Body of pancreas (tissue), 4 donors: Measurements from ENCODE around the gene ATP6V1A. TPM values are rescaled to one million over a fixed set of nuclear protein-coding genes. Genes with fewer than 3 reads are reported as not detected.
A peak's percentile ranks its signal among the peaks of the same experiment; 100 is the strongest.

Experiments
- ATAC-seq: fragments of 150-250 bp; one replicate; pipeline ENCODE4 v1.9.1; 2016
- DNase-seq, 4 donors: peaks; one replicate each; pipeline ENCODE4 v3.0.0-alpha.2; 2019
- H3K27ac ChIP-seq, 4 donors: fragments of 200-600 bp; sonication (generic); 1 replicate in 3 of 4; 2 replicates in 1 of 4; pipeline versions ENCODE4 v1.5.1 to v1.6.1; 2016 to 2019; ENCODE audit warnings: mild to moderate bottlenecking in 1 of 4, mixed read lengths in 1 of 4, moderate library complexity in 1 of 4
- H3K27me3 ChIP-seq, 2 donors: fragments of 200-600 bp; sonication (generic); one replicate each; pipeline ENCODE4 v1.6.0; 2016; ENCODE audit warnings: mild to moderate bottlenecking in 1 of 2
- H3K36me3 ChIP-seq, 2 donors: fragments of 200-600 bp; sonication (generic); replicated peaks in 1 of 2; 2 replicates each; pipeline ENCODE4 v1.5.1; 2016; ENCODE audit warnings: low read depth in 2 of 2; ENCODE audit not compliant: insufficient read depth in 1 of 2
- H3K4me1 ChIP-seq: fragments of 200-600 bp; sonication (generic); one replicate; pipeline ENCODE4 v1.6.0; 2016
- H3K4me3 ChIP-seq, 2 donors: fragments of 200-600 bp; sonication (generic); 1 replicate in 1 of 2; 2 replicates in 1 of 2; pipeline ENCODE4 v1.5.1; 2016 to 2019
- H3K9me3 ChIP-seq, 3 donors: fragments of 200-600 bp; sonication (generic); 1 replicate in 2 of 3; 2 replicates in 1 of 3; pipeline ENCODE4 v1.5.1; 2016
- POLR2A ChIP-seq, 3 donors: fragments of 450-650 bp; IDR thresholded peaks; one replicate each; pipeline ENCODE4 v1.6.1; 2016; ENCODE audit warnings: antibody characterized with exemption in 3 of 3, mild to moderate bottlenecking in 2 of 3
- WGBS, 2 donors: methylation state at CpG; one replicate each; pipeline ENCODE4 v1.1.5; 2017; 5-methylcytosine and 5-hydroxymethylcytosine counted together
- intact Hi-C: fragments of 100-400 bp; cut with DNase I; formaldehyde crosslinking; loops from one replicate; pipeline ENCODE4 v1.15.1; 2023
- total RNA-seq, 2 donors: library from RNA; depleted of rRNA; stranded (reverse); fragments of >200 nt; gene quantifications; one replicate each; pipeline ENCODE4 v1.1.0, GENCODE V29; 2016
- TF ChIP-seq, protein P1 (sequence below), 7 experiments: fragments of 450-650 bp in 4 of 7; fragments of 200-600 bp in 3 of 7; sonication (generic) in 3 of 7; IDR thresholded peaks; one replicate each; pipeline ENCODE4 v1.5.1; 2016 to 2019; ENCODE audit warnings: antibody characterized with exemption in 7 of 7

ATP6V1A gene
- total RNA-seq, 2 donors from 2014 or later = 25.4 to 31.3 TPM

DNA sequence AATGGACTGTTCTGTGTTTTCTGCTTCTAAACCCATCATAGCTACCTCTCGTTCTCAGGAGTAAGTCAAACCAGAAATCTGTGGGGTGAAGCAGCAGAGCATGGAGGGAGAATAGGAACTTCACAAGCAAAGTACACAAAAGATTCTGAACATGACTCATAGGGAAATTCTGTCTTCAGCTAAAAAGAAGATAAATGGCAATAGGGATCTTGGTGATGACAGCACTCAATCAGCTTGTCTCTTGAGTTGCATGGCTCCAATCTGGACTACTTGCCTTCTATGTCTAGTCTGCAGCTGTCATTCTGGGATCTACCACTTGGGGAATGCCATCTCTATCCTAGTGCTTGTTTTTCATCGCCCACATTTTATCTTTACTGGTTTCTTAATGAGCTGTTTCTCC, 78.3 kb downstream of the ATP6V1A start:
- 63 to 76% methylated on average over 2 of the region's 2 CpGs for WGBS, 2 donors
- Histone ChIP-seq H3K27ac (no peak overlapping the region), H3K27me3 (no peaks in the 10 kb centered on the region), H3K4me1 (no peaks in the 10 kb centered on the region), H3K36me3 (no peaks in the 10 kb centered on the region), H3K9me3 (no peaks in the 10 kb centered on the region), H3K4me3 (no peak overlapping the region)
- intact Hi-C loops = no loop called here
- TF ChIP-seq, protein P1, sequence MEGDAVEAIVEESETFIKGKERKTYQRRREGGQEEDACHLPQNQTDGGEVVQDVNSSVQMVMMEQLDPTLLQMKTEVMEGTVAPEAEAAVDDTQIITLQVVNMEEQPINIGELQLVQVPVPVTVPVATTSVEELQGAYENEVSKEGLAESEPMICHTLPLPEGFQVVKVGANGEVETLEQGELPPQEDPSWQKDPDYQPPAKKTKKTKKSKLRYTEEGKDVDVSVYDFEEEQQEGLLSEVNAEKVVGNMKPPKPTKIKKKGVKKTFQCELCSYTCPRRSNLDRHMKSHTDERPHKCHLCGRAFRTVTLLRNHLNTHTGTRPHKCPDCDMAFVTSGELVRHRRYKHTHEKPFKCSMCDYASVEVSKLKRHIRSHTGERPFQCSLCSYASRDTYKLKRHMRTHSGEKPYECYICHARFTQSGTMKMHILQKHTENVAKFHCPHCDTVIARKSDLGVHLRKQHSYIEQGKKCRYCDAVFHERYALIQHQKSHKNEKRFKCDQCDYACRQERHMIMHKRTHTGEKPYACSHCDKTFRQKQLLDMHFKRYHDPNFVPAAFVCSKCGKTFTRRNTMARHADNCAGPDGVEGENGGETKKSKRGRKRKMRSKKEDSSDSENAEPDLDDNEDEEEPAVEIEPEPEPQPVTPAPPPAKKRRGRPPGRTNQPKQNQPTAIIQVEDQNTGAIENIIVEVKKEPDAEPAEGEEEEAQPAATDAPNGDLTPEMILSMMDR (IDR thresholded peaks at IDR 0.05) = no peak
- no peak for TF ChIP-seq POLR2A (IDR thresholded peaks at IDR 0.05)
- no peak for DNase-seq
- ATAC-seq = no peak

DNA sequence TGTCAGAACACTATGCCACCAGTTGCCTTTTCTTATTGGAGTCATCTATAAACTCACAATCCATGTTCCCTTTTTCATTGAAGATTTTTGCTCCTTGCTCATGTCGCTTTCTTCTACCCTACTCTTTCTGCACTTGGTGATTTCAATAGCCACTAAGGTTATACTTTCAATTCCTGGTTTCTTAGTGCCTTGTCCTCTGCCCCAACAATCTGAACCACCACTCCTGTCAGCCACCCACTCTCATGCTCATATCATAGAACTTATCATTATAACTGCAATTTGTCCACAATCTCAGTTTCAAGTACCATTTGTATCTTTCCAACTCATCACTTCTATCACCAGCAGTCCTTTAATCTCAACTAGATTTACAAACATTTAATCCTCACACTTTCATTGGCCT, 81.8 kb downstream of the ATP6V1A start:
- H3K9me3 ChIP-seq = no peaks in the 10 kb centered on the region
- H3K36me3 ChIP-seq = no peaks in the 10 kb centered on the region
- intact Hi-C loops = no loop called here
- H3K4me3 ChIP-seq = no peak overlapping the region
- H3K27me3 ChIP-seq = no peaks in the 10 kb centered on the region
- 69 to 89% methylated on average over 1 of the region's 1 CpG for WGBS, 2 donors
- no peak overlapping the region for H3K27ac ChIP-seq
- DNase-seq = no peak
- no peak for ATAC-seq
- peaks cover 4% of the 10 kb centered on the region for H3K4me1 ChIP-seq
- TF ChIP-seq, protein P1 (IDR thresholded peaks at IDR 0.05) = no peak
- no peak for TF ChIP-seq POLR2A (IDR thresholded peaks at IDR 0.05)

DNA sequence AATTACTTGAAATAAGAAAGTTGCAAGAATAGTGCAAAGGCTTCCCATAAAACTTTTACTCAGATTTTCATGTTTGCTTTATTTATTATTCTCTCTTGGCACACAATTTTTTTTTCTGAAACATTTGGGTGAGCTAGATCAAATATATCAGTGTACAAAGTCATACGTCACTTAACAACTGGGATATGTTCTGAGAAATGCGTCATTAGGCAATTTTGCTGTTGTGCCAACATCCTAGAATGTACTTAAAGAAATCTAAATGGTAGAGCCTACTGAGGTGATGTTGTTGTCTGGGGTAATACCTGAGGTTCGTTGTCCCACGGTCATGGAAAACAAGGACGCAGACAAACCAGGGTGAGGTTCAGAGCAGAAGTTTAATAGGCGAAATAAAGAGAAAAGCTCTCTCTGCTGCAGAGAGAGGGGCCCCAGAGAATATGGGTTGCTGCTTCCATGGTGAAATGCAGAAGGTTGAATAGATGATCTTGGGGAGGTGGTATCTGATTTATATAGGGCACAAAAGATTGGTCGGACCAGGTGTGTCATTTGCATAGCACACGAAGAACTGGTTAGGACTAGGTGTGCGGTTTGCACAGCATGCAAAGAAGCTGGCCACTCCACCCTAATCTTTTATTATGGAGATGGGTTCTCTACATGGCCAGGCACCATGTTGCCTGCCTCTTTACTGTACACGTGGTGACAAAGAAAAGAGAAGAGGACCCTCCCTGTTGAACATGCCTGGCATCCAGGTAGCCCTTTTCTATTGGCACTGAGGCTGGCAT, 82.9 kb downstream of the ATP6V1A start:
- Histone ChIP-seq H3K27ac (peak overlapping the region in 1 of 4 donors; percentile 22), H3K4me1 (peaks cover 5% of the 10 kb centered on the region), H3K27me3 (no peaks in the 10 kb centered on the region), H3K4me3 (no peak overlapping the region), H3K9me3 (no peaks in the 10 kb centered on the region), H3K36me3 (no peaks in the 10 kb centered on the region)
- intact Hi-C loops = no loop called here
- TF ChIP-seq, protein P1 (IDR thresholded peaks at IDR 0.05) = no peak
- TF ChIP-seq POLR2A (IDR thresholded peaks at IDR 0.05) = no peak
- WGBS, 2 donors = 59 to 62% methylated on average over 10 of the region's 10 CpGs
- DNase-seq = peak in 1 of 4 donors; percentile 14
- ATAC-seq = no peak

DNA sequence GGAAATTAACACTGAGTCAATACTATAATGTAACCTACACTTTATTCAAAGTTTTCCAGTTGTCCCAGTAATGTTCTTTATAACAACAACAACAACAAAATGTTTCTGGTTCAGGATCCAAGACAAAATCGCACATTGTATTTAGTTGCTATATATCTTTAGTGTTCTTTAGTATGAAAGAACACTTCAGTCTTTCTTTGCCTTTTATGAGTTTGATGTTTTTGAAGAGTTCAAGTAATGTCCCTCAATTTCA, 84.2 kb downstream of the ATP6V1A start:
- Histone ChIP-seq H3K27ac (no peak overlapping the region), H3K4me1 (peaks cover 14% of the 10 kb centered on the region), H3K9me3 (no peaks in the 10 kb centered on the region), H3K4me3 (no peak overlapping the region), H3K36me3 (no peaks in the 10 kb centered on the region), H3K27me3 (no peaks in the 10 kb centered on the region)
- TF ChIP-seq, protein P1 (IDR thresholded peaks at IDR 0.05) = no peak
- no peak for TF ChIP-seq POLR2A (IDR thresholded peaks at IDR 0.05)
- no peak for DNase-seq
- no peak for ATAC-seq
- 0% methylated on average over 1 of the region's 1 CpG for WGBS, 2 donors
- intact Hi-C loops = no loop called here
